ENCODE data around the gene PPIF.

The PPIF gene

GRCh38 chr10:79300711-79301110, 46.6 kb upstream of the PPIF start:
- Histone ChIP-seq H3K79me1 (ENCODE audit: low read depth, low read length) (peaks cover 10% of the 10 kb centered on the region), H3K14ac (ENCODE audit: low read length) (no peak overlapping the region), H3K4me3 (ENCODE audit: low read length in 2 of 2) (no peak overlapping the region), H3K4me1 (ENCODE audit: control insufficient read depth in 2 of 2, insufficient read depth in 1 of 2, low read depth in 1 of 2, low read length in 2 of 2) (no peaks in the 10 kb centered on the region), H3K9me3 (replicated peaks in 1 of 2; ENCODE audit: control insufficient read depth in 2 of 2, insufficient read depth in 1 of 2, low read depth in 1 of 2, low read length in 2 of 2) (no peaks in the 10 kb centered on the region), H3K4me2 (ENCODE audit: insufficient read depth, low read length, poor library complexity, severe bottlenecking) (no peak overlapping the region), H2AK5ac (ENCODE audit: low read depth, low read length) (no peak overlapping the region), H2BK5ac (ENCODE audit: low read length) (no peak overlapping the region), H2BK12ac (ENCODE audit: low read length) (no peak overlapping the region), H3K36me3 (replicated peaks in 1 of 2; ENCODE audit: control insufficient read depth in 2 of 2, insufficient read depth in 2 of 2, low read length in 2 of 2) (peaks cover 83 to 97% of the 10 kb centered on the region in 2 donors), H4K8ac (ENCODE audit: low read depth, low read length) (no peak overlapping the region), H3K9ac (ENCODE audit: low read depth, low read length, poor library complexity) (peak overlapping the region; percentile 44), H3K27me3 (ENCODE audit: control insufficient read depth in 3 of 3, insufficient read depth in 3 of 3, low read depth in 1 of 3, low read length in 3 of 3) (no peaks in the 10 kb centered on the region), H3K23ac (ENCODE audit: low read depth, low read length, poor library complexity) (peak overlapping the region; percentile 98), H2BK120ac (ENCODE audit: low read depth, low read length) (no peak overlapping the region), H2AFZ (ENCODE audit: low read length) (no peak overlapping the region), H2BK15ac (ENCODE audit: low read length) (no peak overlapping the region), H3K4ac (ENCODE audit: low read length) (no peak overlapping the region), H4K91ac (ENCODE audit: low read depth, low read length, poor library complexity) (no peak overlapping the region), H3K27ac (replicated peaks; ENCODE audit: low read length) (no peak overlapping the region), H3K18ac (ENCODE audit: low read length) (no peak overlapping the region)
- DNase-seq (ENCODE audit: low spot score): no peak
- WGBS, 2 donors (ENCODE audit: extremely low coverage in 2 of 2, insufficient read length in 2 of 2, insufficient replicate concordance in 1 of 2): no CpG with 5 or more reads among the region's 24 CpGs

GRCh38 chr10:79301754-79302530, 45.3 kb upstream of the PPIF start:
- no peak overlapping the region for H4K91ac ChIP-seq (ENCODE audit: low read depth, low read length, poor library complexity)
- H2BK120ac ChIP-seq (ENCODE audit: low read depth, low read length): no peak overlapping the region
- peak overlapping the region; percentile 88 for H3K23ac ChIP-seq (ENCODE audit: low read depth, low read length, poor library complexity)
- peaks cover 7% of the 10 kb centered on the region for H3K79me1 ChIP-seq (ENCODE audit: low read depth, low read length)
- no peak overlapping the region for H3K18ac ChIP-seq (ENCODE audit: low read length)
- H3K9me3 ChIP-seq (replicated peaks in 1 of 2; ENCODE audit: control insufficient read depth in 2 of 2, insufficient read depth in 1 of 2, low read depth in 1 of 2, low read length in 2 of 2): no peaks in the 10 kb centered on the region
- H3K4me3 ChIP-seq (ENCODE audit: low read length in 2 of 2): no peak overlapping the region
- H3K36me3 ChIP-seq (replicated peaks in 1 of 2; ENCODE audit: control insufficient read depth in 2 of 2, insufficient read depth in 2 of 2, low read length in 2 of 2): peaks cover 86 to 97% of the 10 kb centered on the region in 2 donors
- no peaks in the 10 kb centered on the region for H3K27me3 ChIP-seq (ENCODE audit: control insufficient read depth in 3 of 3, insufficient read depth in 3 of 3, low read depth in 1 of 3, low read length in 3 of 3)
- H3K14ac ChIP-seq (ENCODE audit: low read length): no peak overlapping the region
- no peak for DNase-seq (ENCODE audit: low spot score)
- WGBS, 2 donors (ENCODE audit: extremely low coverage in 2 of 2, insufficient read length in 2 of 2, insufficient replicate concordance in 1 of 2): no CpG with 5 or more reads among the region's 19 CpGs
- no peaks in the 10 kb centered on the region for H3K4me1 ChIP-seq (ENCODE audit: control insufficient read depth in 2 of 2, insufficient read depth in 1 of 2, low read depth in 1 of 2, low read length in 2 of 2)
- H3K27ac ChIP-seq (replicated peaks; ENCODE audit: low read length): no peak overlapping the region
- H3K4ac ChIP-seq (ENCODE audit: low read length): peak overlapping the region; percentile 76
- H3K4me2 ChIP-seq (ENCODE audit: insufficient read depth, low read length, poor library complexity, severe bottlenecking): no peak overlapping the region
- no peak overlapping the region for H2BK5ac ChIP-seq (ENCODE audit: low read length)
- no peak overlapping the region for H2AFZ ChIP-seq (ENCODE audit: low read length)
- no peak overlapping the region for H2BK15ac ChIP-seq (ENCODE audit: low read length)
- H3K9ac ChIP-seq (ENCODE audit: low read depth, low read length, poor library complexity): no peak overlapping the region
- no peak overlapping the region for H2BK12ac ChIP-seq (ENCODE audit: low read length)
- H2AK5ac ChIP-seq (ENCODE audit: low read depth, low read length): no peak overlapping the region
- H4K8ac ChIP-seq (ENCODE audit: low read depth, low read length): no peak overlapping the region

DNA sequence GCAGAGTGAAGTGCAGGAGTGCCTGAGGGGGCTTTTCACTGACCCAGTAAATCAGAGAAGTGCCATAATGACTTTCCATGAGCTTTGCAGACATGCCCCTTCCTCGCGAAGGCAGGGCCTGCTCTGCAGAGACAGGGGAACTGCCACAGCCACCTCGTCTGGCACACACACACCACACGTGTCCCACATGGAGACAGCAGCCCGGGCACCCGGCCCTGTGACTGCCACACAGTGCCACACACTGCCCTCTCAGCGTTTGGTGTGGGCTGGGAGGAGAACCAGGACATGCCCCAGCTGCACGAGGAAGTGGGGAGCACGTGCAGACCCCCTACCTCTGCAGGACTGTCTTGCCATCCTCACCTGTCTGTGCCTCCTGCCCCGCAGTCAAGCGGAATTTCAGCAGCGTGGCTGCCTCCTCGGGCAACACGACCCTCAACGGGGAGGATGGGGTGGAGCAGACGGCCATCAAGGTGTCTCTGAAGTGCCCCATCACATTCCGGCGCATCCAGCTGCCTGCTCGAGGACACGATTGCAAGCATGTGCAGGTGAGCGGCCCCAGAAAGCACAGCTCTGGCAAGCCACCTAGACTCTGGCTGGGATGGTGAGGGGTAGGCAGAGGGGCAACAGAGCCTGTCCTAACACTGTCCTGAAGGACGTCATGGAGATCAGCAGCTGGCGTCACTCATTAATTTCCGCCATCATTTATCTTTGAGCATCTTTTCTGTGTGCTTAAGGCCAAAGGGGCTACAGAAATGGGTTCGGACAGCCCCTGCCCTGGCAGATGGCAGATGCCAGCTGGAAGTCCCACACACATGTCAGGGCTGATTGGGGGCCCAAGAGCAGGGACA, 43.4 kb upstream of the PPIF start:
- Histone ChIP-seq H3K9ac (ENCODE audit: low read depth, low read length, poor library complexity) (peak overlapping the region; percentile 63), H3K4ac (ENCODE audit: low read length) (no peak overlapping the region), H2BK15ac (ENCODE audit: low read length) (no peak overlapping the region), H3K27ac (replicated peaks; ENCODE audit: low read length) (no peak overlapping the region), H2BK12ac (ENCODE audit: low read length) (no peak overlapping the region), H3K79me1 (ENCODE audit: low read depth, low read length) (peaks cover 5% of the 10 kb centered on the region), H4K91ac (ENCODE audit: low read depth, low read length, poor library complexity) (no peak overlapping the region), H3K4me2 (ENCODE audit: insufficient read depth, low read length, poor library complexity, severe bottlenecking) (no peak overlapping the region), H3K27me3 (ENCODE audit: control insufficient read depth in 3 of 3, insufficient read depth in 3 of 3, low read depth in 1 of 3, low read length in 3 of 3) (no peaks in the 10 kb centered on the region), H3K14ac (ENCODE audit: low read length) (peak overlapping the region; percentile 87), H4K8ac (ENCODE audit: low read depth, low read length) (peak overlapping the region; percentile 56), H2AFZ (ENCODE audit: low read length) (no peak overlapping the region), H3K4me1 (ENCODE audit: control insufficient read depth in 2 of 2, insufficient read depth in 1 of 2, low read depth in 1 of 2, low read length in 2 of 2) (no peaks in the 10 kb centered on the region), H2AK5ac (ENCODE audit: low read depth, low read length) (no peak overlapping the region), H3K4me3 (ENCODE audit: low read length in 2 of 2) (no peak overlapping the region), H3K23ac (ENCODE audit: low read depth, low read length, poor library complexity) (peak overlapping the region; percentile 48), H3K9me3 (replicated peaks in 1 of 2; ENCODE audit: control insufficient read depth in 2 of 2, insufficient read depth in 1 of 2, low read depth in 1 of 2, low read length in 2 of 2) (no peaks in the 10 kb centered on the region), H3K18ac (ENCODE audit: low read length) (no peak overlapping the region), H2BK5ac (ENCODE audit: low read length) (no peak overlapping the region), H3K36me3 (replicated peaks in 1 of 2; ENCODE audit: control insufficient read depth in 2 of 2, insufficient read depth in 2 of 2, low read length in 2 of 2) (peaks cover 88 to 97% of the 10 kb centered on the region in 2 donors), H2BK120ac (ENCODE audit: low read depth, low read length) (peak overlapping the region; percentile 22)
- WGBS, 2 donors (ENCODE audit: extremely low coverage in 2 of 2, insufficient read length in 2 of 2, insufficient replicate concordance in 1 of 2): no CpG with 5 or more reads among the region's 25 CpGs
- DNase-seq (ENCODE audit: low spot score): no peak

GRCh38 chr10:79304479-79305087, 42.7 kb upstream of the PPIF start:
- H3K4ac ChIP-seq (ENCODE audit: low read length): no peak overlapping the region
- no peak overlapping the region for H3K4me3 ChIP-seq (ENCODE audit: low read length in 2 of 2)
- no peaks in the 10 kb centered on the region for H3K9me3 ChIP-seq (replicated peaks in 1 of 2; ENCODE audit: control insufficient read depth in 2 of 2, insufficient read depth in 1 of 2, low read depth in 1 of 2, low read length in 2 of 2)
- no peak overlapping the region for H2BK120ac ChIP-seq (ENCODE audit: low read depth, low read length)
- no peak overlapping the region for H2AK5ac ChIP-seq (ENCODE audit: low read depth, low read length)
- H3K36me3 ChIP-seq (replicated peaks in 1 of 2; ENCODE audit: control insufficient read depth in 2 of 2, insufficient read depth in 2 of 2, low read length in 2 of 2): peaks cover 87 to 97% of the 10 kb centered on the region in 2 donors
- no peak overlapping the region for H3K14ac ChIP-seq (ENCODE audit: low read length)
- no peaks in the 10 kb centered on the region for H3K27me3 ChIP-seq (ENCODE audit: control insufficient read depth in 3 of 3, insufficient read depth in 3 of 3, low read depth in 1 of 3, low read length in 3 of 3)
- no peak overlapping the region for H4K8ac ChIP-seq (ENCODE audit: low read depth, low read length)
- no peak overlapping the region for H3K4me2 ChIP-seq (ENCODE audit: insufficient read depth, low read length, poor library complexity, severe bottlenecking)
- DNase-seq (ENCODE audit: low spot score): no peak
- H3K4me1 ChIP-seq (ENCODE audit: control insufficient read depth in 2 of 2, insufficient read depth in 1 of 2, low read depth in 1 of 2, low read length in 2 of 2): no peaks in the 10 kb centered on the region
- no peak overlapping the region for H4K91ac ChIP-seq (ENCODE audit: low read depth, low read length, poor library complexity)
- H3K79me1 ChIP-seq (ENCODE audit: low read depth, low read length): peaks cover 2% of the 10 kb centered on the region
- H3K18ac ChIP-seq (ENCODE audit: low read length): no peak overlapping the region
- H3K9ac ChIP-seq (ENCODE audit: low read depth, low read length, poor library complexity): no peak overlapping the region
- no peak overlapping the region for H2BK12ac ChIP-seq (ENCODE audit: low read length)
- no peak overlapping the region for H2AFZ ChIP-seq (ENCODE audit: low read length)
- no peak overlapping the region for H2BK5ac ChIP-seq (ENCODE audit: low read length)
- no peak overlapping the region for H2BK15ac ChIP-seq (ENCODE audit: low read length)
- WGBS, 2 donors (ENCODE audit: extremely low coverage in 2 of 2, insufficient read length in 2 of 2, insufficient replicate concordance in 1 of 2): no CpG with 5 or more reads among the region's 6 CpGs
- peak overlapping the region; percentile 48 for H3K23ac ChIP-seq (ENCODE audit: low read depth, low read length, poor library complexity)
- no peak overlapping the region for H3K27ac ChIP-seq (replicated peaks; ENCODE audit: low read length)
